H1 (cell line): Measurements from ENCODE around the gene SON. TPM values are rescaled to one million over a fixed set of nuclear protein-coding genes. Genes with fewer than 3 reads are reported as not detected.

Experiments used
- CTCF ChIA-PET: fragments of 300-600 bp; sonication (Branson Sonifier 250); formaldehyde crosslinking; loops from one replicate; lab custom pipeline; 2021; ENCODE audit not compliant: partially characterized antibody; lab: Charles Lee
- POLR2A ChIA-PET: fragments of 300-600 bp; sonication (Branson Sonifier 250); formaldehyde crosslinking; loops from one replicate; lab custom pipeline; 2021; ENCODE audit warnings: inconsistent platforms; ENCODE audit not compliant: partially characterized antibody; lab: Charles Lee
- DNase-seq, 2 experiments: peaks; one replicate each; pipeline versions ENCODE4 v3.0.0 to v3.0.0-alpha.2; 2010 to 2022; ENCODE audit warnings: low spot score in 2 of 2, low read depth in 1 of 2, mixed read lengths in 1 of 2
- FAIRE-seq: peaks from 2 replicates; lab custom pipeline; 2011; peaks lifted over from hg19 to GRCh38; lab: Jason Lieb, UNC
- H2AFZ ChIP-seq: 2 replicates; pipeline ENCODE4 v1.8.1; 2012; ENCODE audit warnings: low read length, inconsistent platforms
- H2AK5ac ChIP-seq: 2 replicates; pipeline ENCODE4 v1.6.1; 2013; ENCODE audit warnings: low read depth, low read length
- H2BK120ac ChIP-seq: replicated peaks from 2 replicates; pipeline ENCODE3; 2013; ENCODE audit warnings: low read depth, low read length, inconsistent platforms
- H2BK12ac ChIP-seq: 2 replicates; pipeline ENCODE4 v1.6.1; 2013; ENCODE audit warnings: low read depth, low read length
- H2BK15ac ChIP-seq: 2 replicates; pipeline ENCODE4 v1.6.1; 2013; ENCODE audit warnings: low read length
- H2BK20ac ChIP-seq: 2 replicates; pipeline ENCODE4 v1.6.1; 2013; ENCODE audit warnings: low read length
- H2BK5ac ChIP-seq: 2 replicates; pipeline ENCODE4 v1.6.1; 2013; ENCODE audit warnings: low read depth, low read length
- H3K14ac ChIP-seq: 2 replicates; pipeline ENCODE4 v1.6.1; 2013; ENCODE audit warnings: inconsistent platforms; ENCODE audit not compliant: insufficient read length
- H3K18ac ChIP-seq: 2 replicates; pipeline ENCODE4 v1.6.1; 2013; ENCODE audit warnings: low read length; ENCODE audit errors: extremely low read depth
- H3K23ac ChIP-seq: 2 replicates; pipeline ENCODE4 v1.6.1; 2013; ENCODE audit warnings: inconsistent platforms; ENCODE audit not compliant: insufficient read length
- H3K23me2 ChIP-seq: 2 replicates; pipeline ENCODE4 v1.6.1; 2013; ENCODE audit warnings: low read depth, low read length
- H3K27ac ChIP-seq: 2 replicates; pipeline ENCODE4 v1.6.1; 2011; ENCODE audit warnings: low read depth, low read length, inconsistent platforms
- H3K27me3 ChIP-seq, 4 experiments: replicated peaks in 1 of 4; 1 replicate in 1 of 4; 2 replicates in 3 of 4; pipeline versions ENCODE4 v1.6.1 to v1.8.1; 2011 to 2013; ENCODE audit warnings: low read length in 3 of 4, mild to moderate bottlenecking in 3 of 4, inconsistent platforms in 2 of 4, mixed read lengths in 2 of 4, moderate library complexity in 1 of 4; ENCODE audit not compliant: control insufficient read depth in 3 of 4, insufficient read depth in 3 of 4; ENCODE audit errors: extremely low read depth in 1 of 4
- H3K36me3 ChIP-seq, 4 experiments: 2 replicates each; pipeline versions ENCODE4 v1.6.1 to v1.8.1; 2011 to 2013; ENCODE audit warnings: mild to moderate bottlenecking in 4 of 4, low read length in 3 of 4, moderate library complexity in 2 of 4, control low read depth in 1 of 4, inconsistent platforms in 1 of 4; ENCODE audit not compliant: insufficient read depth in 4 of 4, control insufficient read depth in 2 of 4
- H3K4ac ChIP-seq: replicated peaks from 2 replicates; pipeline ENCODE3; 2013; ENCODE audit warnings: low read length, low read depth, mixed read lengths, inconsistent platforms; ENCODE audit not compliant: insufficient read length
- H3K4me1 ChIP-seq, 4 experiments: replicated peaks in 1 of 4; 1 replicate in 1 of 4; 2 replicates in 3 of 4; pipeline versions ENCODE4 v1.6.1 to v1.8.1; 2011 to 2013; ENCODE audit warnings: low read length in 3 of 4, inconsistent platforms in 2 of 4, mixed read lengths in 1 of 4; ENCODE audit not compliant: insufficient read depth in 4 of 4, control insufficient read depth in 3 of 4
- H3K4me2 ChIP-seq, 2 experiments: 2 replicates each; pipeline versions ENCODE4 v1.6.1 to v1.8.1; 2011 to 2013; ENCODE audit warnings: low read depth in 2 of 2, low read length in 2 of 2, control low read depth in 1 of 2, inconsistent platforms in 1 of 2, mild to moderate bottlenecking in 1 of 2; ENCODE audit not compliant: insufficient read depth in 1 of 2
- H3K4me3 ChIP-seq, 4 experiments: fragments of 200-600, 300-600 bp in 1 of 4; sonication (generic), shearing (Covaris generic), sonication (Bioruptor Twin) in 1 of 4; 2 replicates each; pipeline versions ENCODE4 v1.5.1 to v1.8.1; 2011 to 2016; ENCODE audit warnings: low read length in 4 of 4, low read depth in 3 of 4, control low read depth in 2 of 4, inconsistent platforms in 2 of 4, mild to moderate bottlenecking in 2 of 4, mixed read lengths in 1 of 4, moderate library complexity in 1 of 4; ENCODE audit not compliant: insufficient read depth in 2 of 4; ENCODE audit errors: extremely low read depth in 1 of 4
- H3K56ac ChIP-seq: replicated peaks from 2 replicates; pipeline ENCODE3; 2013; ENCODE audit warnings: low read depth, mild to moderate bottlenecking, mixed read lengths, low read length, inconsistent platforms; ENCODE audit not compliant: insufficient read length
- H3K79me1 ChIP-seq: 2 replicates; pipeline ENCODE4 v1.6.1; 2013; ENCODE audit warnings: low read depth, low read length, control low read depth
- H3K79me2 ChIP-seq, 2 experiments: 2 replicates each; pipeline versions ENCODE4 v1.6.1 to v1.8.1; 2012 to 2013; ENCODE audit warnings: low read length in 2 of 2, mild to moderate bottlenecking in 2 of 2, inconsistent platforms in 1 of 2; ENCODE audit not compliant: insufficient read depth in 2 of 2, control insufficient read depth in 1 of 2
- H3K9ac ChIP-seq, 4 experiments: replicated peaks in 1 of 4; 1 replicate in 1 of 4; 2 replicates in 3 of 4; pipeline versions ENCODE4 v1.6.1 to v1.8.1; 2011 to 2013; ENCODE audit warnings: low read depth in 3 of 4, low read length in 3 of 4, control low read depth in 2 of 4, mild to moderate bottlenecking in 2 of 4, moderate library complexity in 2 of 4, inconsistent platforms in 1 of 4; ENCODE audit errors: extremely low read depth in 1 of 4
- H3K9me3 ChIP-seq, 2 experiments: 2 replicates each; pipeline versions ENCODE4 v1.6.1 to v1.8.1; 2012 to 2013; ENCODE audit warnings: mild to moderate bottlenecking in 2 of 2, moderate library complexity in 2 of 2, control low read depth in 1 of 2, inconsistent platforms in 1 of 2, low read depth in 1 of 2, low read length in 1 of 2, mixed read lengths in 1 of 2; ENCODE audit not compliant: insufficient read depth in 2 of 2
- H4K20me1 ChIP-seq, 2 experiments: replicated peaks in 1 of 2; 2 replicates each; pipeline versions ENCODE3 to v1.8.1; 2011 to 2013; ENCODE audit warnings: inconsistent platforms in 2 of 2, low read length in 2 of 2, mild to moderate bottlenecking in 1 of 2; ENCODE audit not compliant: insufficient read depth in 2 of 2, control insufficient read depth in 1 of 2
- H4K5ac ChIP-seq: 2 replicates; pipeline ENCODE4 v1.6.1; 2013; ENCODE audit warnings: low read length, low read depth, mixed read lengths, inconsistent platforms; ENCODE audit not compliant: insufficient read length
- H4K8ac ChIP-seq: 2 replicates; pipeline ENCODE4 v1.8.0; 2013; ENCODE audit warnings: mild to moderate bottlenecking, moderate library complexity, low read length, inconsistent platforms; ENCODE audit not compliant: insufficient read depth; ENCODE audit errors: extremely low read depth
- H4K91ac ChIP-seq: replicated peaks from 2 replicates; pipeline ENCODE3; 2013; ENCODE audit warnings: low read length, mixed read lengths, inconsistent platforms; ENCODE audit not compliant: insufficient read length
- WGBS, 2 experiments: shearing (Covaris generic) in 1 of 2; methylation state at CpG; one replicate each; pipeline versions ENCODE4 v1.1.6 to v1.1.7; 2013 to 2015; ENCODE audit warnings: low lambda C conversion rate in 2 of 2, mixed read lengths in 2 of 2, inconsistent platforms in 1 of 2, low coverage in 1 of 2, missing lambda C conversion rate in 1 of 2; ENCODE audit not compliant: insufficient replicate concordance in 2 of 2, insufficient coverage in 1 of 2, insufficient read length in 1 of 2; ENCODE audit errors: extremely low coverage in 1 of 2, missing lambda C conversion rate in 1 of 2; 5-methylcytosine and 5-hydroxymethylcytosine counted together
- polyA plus RNA-seq, 7 experiments: library from polyadenylated mRNA; depleted of rRNA in 3 of 7; stranded (reverse) in 5 of 7; unstranded in 2 of 7; fragments of >200 nt in 5 of 7; fragments of 200-250 nt in 2 of 7; gene quantifications; 1 replicate in 5 of 7; 2 replicates in 1 of 7; 4 replicates in 1 of 7; pipeline versions ENCODE4 v1.2.1 to v1.2.3, GENCODE V29; 2011 to 2013; ENCODE audit warnings: missing spikeins in 2 of 7, mixed read lengths in 2 of 7
- total RNA-seq: library from RNA; stranded (reverse); fragmentation: NEBNext Ultra II Directional; extraction: Animal tissue kit (Norgen Biotek cat#: 25700); gene quantifications from 2 replicates; pipeline ENCODE4 v1.2.1, GENCODE V29; 2021

Gene SON
- total and polyA plus RNA-seq, 2 of the 8 experiments (the other 6 are each of a cell fraction or from before 2014, with no cell fraction given), result 122 to 274 TPM

GRCh38 chr21:33587792-33588484, 45.1 kb downstream of the SON start:
- no peak overlapping the region for H2BK15ac ChIP-seq
- no peaks in the 10 kb centered on the region for H4K20me1 ChIP-seq
- H3K23ac ChIP-seq, result no peak overlapping the region
- no peak overlapping the region for H4K91ac ChIP-seq
- no peak for FAIRE-seq
- no peak overlapping the region for H3K4ac ChIP-seq
- no peak overlapping the region for H2AK5ac ChIP-seq
- 2% methylated on average over 44 of the region's 57 CpGs; no CpG with 5 or more reads in 1 of the 2 experiments for WGBS, 2 experiments
- H3K36me3 ChIP-seq, result peaks cover 0 to 22% (median 1%) of the 10 kb centered on the region in 4 experiments; a peak in 3 of 8 replicates
- no peak overlapping the region for H2BK20ac ChIP-seq
- no peak overlapping the region for H2BK120ac ChIP-seq
- H2BK5ac ChIP-seq, result no peak overlapping the region
- no peak overlapping the region for H4K5ac ChIP-seq
- DNase-seq, result no peak
- peaks cover 0 to 23% of the 10 kb centered on the region in 2 experiments; a peak in 2 of 4 replicates for H3K79me2 ChIP-seq
- no peaks in the 10 kb centered on the region for H3K79me1 ChIP-seq
- peak overlapping the region; percentile 81 to 83 for H3K4me2 ChIP-seq
- peaks cover 10% of the 10 kb centered on the region; the same call in 1 of the 2 replicates for H3K23me2 ChIP-seq
- H3K4me1 ChIP-seq, result peaks cover 0 to 2% (median under 1%) of the 10 kb centered on the region in 4 experiments; a peak in 2 of 7 replicates
- peak overlapping the region; percentile 66 to 90 (median 88) for H3K4me3 ChIP-seq
- peak overlapping the region; percentile 72; the same call in 1 of the 2 replicates for H3K27ac ChIP-seq
- H4K8ac ChIP-seq, result peak overlapping the region; percentile 93
- H2AFZ ChIP-seq, result peak overlapping the region; percentile 11; the same call in 1 of the 2 replicates
- peak overlapping the region; percentile 48 for H3K18ac ChIP-seq
- no peak overlapping the region for H3K14ac ChIP-seq
- POLR2A ChIA-PET, result interaction anchor here (0.8 to 2.8 kb wide), 13 partner anchors 9 to 97 kb away, joined by 3 to 12 read pairs (median 4); partner anchors contain the start of genes DNAJC28, GART and SON
- H3K9me3 ChIP-seq, result no peaks in the 10 kb centered on the region
- CTCF ChIA-PET, result interaction anchor here (2.0 kb wide), 1 partner anchor 16 kb away, joined by 11 read pairs; no protein-coding TSS in a partner anchor
- H2BK12ac ChIP-seq, result no peak overlapping the region
- peak overlapping the region; percentile 37 for H3K56ac ChIP-seq
- no peaks in the 10 kb centered on the region for H3K27me3 ChIP-seq
- peak overlapping the region; percentile 71 to 95 (median 78) for H3K9ac ChIP-seq
